ENCODE results near the gene OPA3. TPM values are rescaled to one million over a fixed set of nuclear protein-coding genes. Genes with fewer than 3 reads are reported as not detected.
A peak's percentile ranks its signal among the peaks of the same experiment; 100 is the strongest.

The OPA3 gene
- total and polyA plus RNA-seq, 2 donors (not counting 1 experiment from before 2014, with no cell fraction given): 7.3 to 11.2 TPM

DNA sequence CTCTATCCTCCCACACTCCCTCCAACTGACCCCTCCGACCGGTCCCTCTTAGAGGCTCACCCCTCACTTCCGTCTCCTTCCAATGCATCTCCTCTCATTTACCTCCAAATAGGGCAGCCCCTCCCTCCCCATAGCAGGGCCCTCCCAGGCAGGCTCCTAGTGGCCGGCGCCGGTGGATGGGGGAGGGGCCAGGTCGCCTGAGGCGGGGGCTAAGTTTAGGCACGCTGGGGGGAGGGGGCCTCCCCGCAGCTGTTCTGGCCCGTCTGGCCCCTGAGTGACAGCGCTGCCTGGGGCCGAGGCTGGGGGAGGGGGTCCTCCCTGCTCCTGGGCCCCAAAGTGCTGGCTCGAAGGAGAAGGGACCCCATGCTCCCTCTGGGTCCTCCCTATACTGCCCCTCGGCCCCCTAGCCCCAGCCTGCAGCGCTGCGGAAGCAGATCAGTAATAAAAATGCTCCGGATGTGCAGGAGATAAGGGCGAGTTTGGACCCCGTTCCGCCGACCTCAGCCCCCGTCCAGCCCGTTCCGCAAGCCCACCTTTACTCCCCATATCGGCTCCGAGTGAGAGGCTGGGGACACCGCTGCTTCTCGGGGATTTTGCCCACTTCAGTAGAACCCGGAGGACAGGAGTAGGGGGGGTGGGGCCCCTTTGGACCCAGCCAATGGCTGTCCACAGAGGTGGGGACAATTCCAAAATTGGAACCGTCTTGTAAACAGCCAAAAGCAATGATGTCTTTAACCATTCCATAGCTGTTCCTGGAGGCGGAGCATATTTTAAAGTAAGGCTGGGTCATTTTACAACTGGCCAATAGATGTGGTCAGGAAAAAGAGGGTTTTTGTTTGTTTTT lies 91.8 kb downstream of the OPA3 start:
- no peak overlapping the region for H3K27ac ChIP-seq (ENCODE audit: low read length in 2 of 2)
- H3K27me3 Mint-ChIP-seq: peaks cover 21% of the 10 kb centered on the region

More for the DNA sequence above, 91.8 kb downstream of the OPA3 start:
- H3K79me2 ChIP-seq (ENCODE audit: control insufficient read depth, insufficient read depth, low read length): peaks cover 5% of the 10 kb centered on the region
- ChIA-PET CTCF (interaction anchor here (0.6 to 3.9 kb wide), 2 partner anchors 53 to 66 kb away, joined by 3 to 18 read pairs; no protein-coding TSS in a partner anchor), POLR2A (no interaction called here)
- peaks cover 27 to 32% of the 10 kb centered on the region in 2 donors for H3K4me1 ChIP-seq (ENCODE audit: control insufficient read depth in 2 of 2, insufficient read depth in 2 of 2, low read length in 2 of 2)
- no peak overlapping the region for H3K9ac ChIP-seq (ENCODE audit: low read length)
- 3% methylated on average over 21 of the region's 32 CpGs for WGBS (ENCODE audit: insufficient coverage)
- no peak for DNase-seq
- Mint-ChIP-seq H3K4me3 (peak overlapping the region; percentile 49), H3K4me1 (peaks cover 24% of the 10 kb centered on the region), H3K27ac (no peak overlapping the region), H3K9me3 (ENCODE audit: insufficient read depth) (no peaks in the 10 kb centered on the region)
- no peak overlapping the region for H2AFZ ChIP-seq (ENCODE audit: insufficient read depth, low read depth, low read length, poor library complexity, severe bottlenecking)
- intact Hi-C loops (cut with micrococcal nuclease): loop anchor here (2.0 kb wide), 1 partner anchor 66 kb away; no protein-coding TSS in a partner anchor
- no peak for TF ChIP-seq CTCF (IDR thresholded peaks at IDR 0.05)
- TF ChIP-seq EZH2 (IDR thresholded peaks at IDR 0.05; ENCODE audit: borderline replicate concordance, insufficient read depth, low read depth, low read length, poor library complexity, severe bottlenecking): no peak
- ATAC-seq (ENCODE audit: low read depth): no peak
- H4K20me1 ChIP-seq (ENCODE audit: control insufficient read depth, insufficient read depth, low read length, poor library complexity, severe bottlenecking): peaks cover 11% of the 10 kb centered on the region
- no peaks in the 10 kb centered on the region for H3K36me3 ChIP-seq (replicated peaks in 1 of 2; ENCODE audit: control extremely low read depth in 1 of 2, control insufficient read depth in 1 of 2, extremely low read depth in 1 of 2, insufficient read depth in 2 of 2, low read length in 1 of 2)
- peaks cover 0 to 15% (median 0%) of the 10 kb centered on the region in 3 donors for H3K9me3 ChIP-seq (ENCODE audit: control extremely low read depth in 1 of 3, control insufficient read depth in 2 of 3, insufficient read depth in 1 of 3, low read length in 2 of 3)
- H3K4me3 ChIP-seq (ENCODE audit: control extremely low read depth in 1 of 5, extremely low read depth in 1 of 5, insufficient read depth in 1 of 5, low read depth in 2 of 5, low read length in 4 of 5): peak overlapping the region in 1 of 5 experiments; percentile 2
- H3K27me3 ChIP-seq (replicated peaks in 1 of 4; ENCODE audit: control extremely low read depth in 1 of 4, control insufficient read depth in 3 of 4, insufficient read depth in 4 of 4, low read length in 3 of 4): peaks cover 0 to 43% (median 22%) of the 10 kb centered on the region in 4 experiments
- H3K4me2 ChIP-seq (replicated peaks; ENCODE audit: low read depth, low read length, poor library complexity, severe bottlenecking): peak overlapping the region; percentile 49

All from B cell (primary cell).